Type B pancreatic cell (in vitro differentiated cells): ENCODE data around the gene ARL4D. TPM values are rescaled to one million over a fixed set of nuclear protein-coding genes. Genes with fewer than 3 reads are reported as not detected.
A peak's percentile ranks its signal among the peaks of the same experiment; 100 is the strongest.

Experiments used
- DNase-seq: peaks from one replicate; pipeline ENCODE4 v3.0.0; 2021; ENCODE audit warnings: mixed read lengths; ENCODE audit not compliant: unreplicated experiment; ENCODE audit errors: extremely low spot score
- H3K27ac Mint-ChIP-seq: 2 replicates; pipeline ENCODE4 v1.8.0; 2021; ENCODE audit warnings: mild to moderate bottlenecking, mixed read lengths
- H3K27me3 Mint-ChIP-seq: 2 replicates; pipeline ENCODE4 v1.8.0; 2021; ENCODE audit warnings: mixed read lengths
- H3K36me3 Mint-ChIP-seq: 2 replicates; pipeline ENCODE4 v1.8.0; 2021; ENCODE audit warnings: mixed read lengths
- H3K4me1 Mint-ChIP-seq: one replicate; pipeline ENCODE4 v1.8.0; 2021; ENCODE audit warnings: mixed read lengths; ENCODE audit not compliant: unreplicated experiment
- H3K4me3 Mint-ChIP-seq: 2 replicates; pipeline ENCODE4 v1.8.0; 2021; ENCODE audit warnings: mild to moderate bottlenecking, mixed read lengths
- H3K9me3 Mint-ChIP-seq: 2 replicates; pipeline ENCODE4 v1.8.0; 2021; ENCODE audit warnings: mixed read lengths
- CTCF ChIP-seq: fragments of 200-600 bp; sonication (generic); conservative IDR thresholded peaks from 2 replicates; pipeline ENCODE4 v1.5.0; 2021; ENCODE audit warnings: antibody characterized with exemption, mild to moderate bottlenecking
- total RNA-seq: library from RNA; stranded (reverse); gene quantifications from 2 replicates; pipeline ENCODE4 v1.2.1, GENCODE V29; 2021; ENCODE audit warnings: low replicate concordance

ARL4D gene
- total RNA-seq, 1 donor from 2014 or later, result 8.3 TPM

GRCh38 chr17:43366891-43367736, 31.7 kb upstream of the ARL4D start:
- Mint-ChIP-seq H3K27me3 (no peaks in the 10 kb centered on the region), H3K9me3 (no peaks in the 10 kb centered on the region), H3K4me3 (peak overlapping the region; percentile 89), H3K4me1 (peaks cover 20% of the 10 kb centered on the region), H3K36me3 (no peaks in the 10 kb centered on the region), H3K27ac (peak overlapping the region; percentile 100)
- DNase-seq, result no peak
- no peak for TF ChIP-seq CTCF

- DNase-seq, result no peak
- no peaks in the 10 kb centered on the region for H3K36me3 Mint-ChIP-seq
- H3K4me1 Mint-ChIP-seq, result peaks cover 25% of the 10 kb centered on the region
- no peaks in the 10 kb centered on the region for H3K9me3 Mint-ChIP-seq
- no peak for TF ChIP-seq CTCF
- H3K4me3 Mint-ChIP-seq, result peak overlapping the region; percentile 89
- H3K27me3 Mint-ChIP-seq, result no peaks in the 10 kb centered on the region
- H3K27ac Mint-ChIP-seq, result peak overlapping the region; percentile 100
Observed at GRCh38 chr17:43367737-43368242, 31.0 kb upstream of the ARL4D start.

- Mint-ChIP-seq H3K36me3 (no peaks in the 10 kb centered on the region), H3K9me3 (no peaks in the 10 kb centered on the region), H3K27me3 (no peaks in the 10 kb centered on the region), H3K4me1 (peaks cover 25% of the 10 kb centered on the region), H3K4me3 (peak overlapping the region; percentile 89), H3K27ac (peak overlapping the region; percentile 100)
- TF ChIP-seq CTCF, result no peak
- DNase-seq, result no peak
Observed at GRCh38 chr17:43368740-43369506, 29.9 kb upstream of the ARL4D start.

- Mint-ChIP-seq H3K4me3 (peak overlapping the region; percentile 89), H3K36me3 (peaks cover 2% of the 10 kb centered on the region), H3K4me1 (peaks cover 25% of the 10 kb centered on the region), H3K27ac (peak overlapping the region; percentile 100), H3K9me3 (no peaks in the 10 kb centered on the region), H3K27me3 (no peaks in the 10 kb centered on the region)
- no peak for DNase-seq
- TF ChIP-seq CTCF, result no peak
Observed at GRCh38 chr17:43369986-43370385, 28.8 kb upstream of the ARL4D start.

- Mint-ChIP-seq H3K4me3 (no peak overlapping the region), H3K36me3 (peaks cover 6% of the 10 kb centered on the region), H3K27ac (peak overlapping the region; percentile 26), H3K4me1 (peaks cover 20% of the 10 kb centered on the region), H3K27me3 (no peaks in the 10 kb centered on the region), H3K9me3 (no peaks in the 10 kb centered on the region)
- TF ChIP-seq CTCF, result no peak
- no peak for DNase-seq
Observed at GRCh38 chr17:43371227-43371821, 27.5 kb upstream of the ARL4D start.
